ENCODE data around the gene PSMG4.
"Not testable (repeated sequence)": the region's sequence is repeated elsewhere in the genome, so short reads cannot be mapped to it uniquely, and the experiment has no call there.

Gene PSMG4

GRCh38 chr6:3230900-3231246 is 27.9 kb upstream of the PSMG4 start:
- DNase-seq, result no peak

GRCh38 chr6:3231247-3232016 is 27.3 kb upstream of the PSMG4 start:
- no peak for DNase-seq

- no peak for DNase-seq
Observed at GRCh38 chr6:3232017-3232945, 26.5 kb upstream of the PSMG4 start.

GRCh38 chr6:3233321-3233720 is 25.4 kb upstream of the PSMG4 start:
- DNase-seq, result no peak

- no peak for DNase-seq
Observed at GRCh38 chr6:3233904-3234303, 24.8 kb upstream of the PSMG4 start.

GRCh38 chr6:3235486-3235885 is 23.3 kb upstream of the PSMG4 start:
- no peak for DNase-seq

GRCh38 chr6:3236005-3236404 is 22.7 kb upstream of the PSMG4 start:
- DNase-seq, result no peak

- no peak for DNase-seq
Observed at GRCh38 chr6:3237761-3238662, 20.7 kb upstream of the PSMG4 start.

GRCh38 chr6:3239110-3239830 is 19.5 kb upstream of the PSMG4 start:
- no peak for DNase-seq

GRCh38 chr6:3240595-3240994 is 18.2 kb upstream of the PSMG4 start:
- DNase-seq, result no peak

- not testable (repeated sequence) for DNase-seq
Observed at GRCh38 chr6:3241745-3242144, 17.0 kb upstream of the PSMG4 start.

- DNase-seq, result no peak
Observed at GRCh38 chr6:3242768-3243167, 16.0 kb upstream of the PSMG4 start.

GRCh38 chr6:3244003-3244831 is 14.5 kb upstream of the PSMG4 start:
- DNase-seq, result no peak

GRCh38 chr6:3244832-3245161 is 13.9 kb upstream of the PSMG4 start:
- DNase-seq, result not testable (repeated sequence)

- no peak for DNase-seq
Observed at GRCh38 chr6:3245216-3245615, 13.5 kb upstream of the PSMG4 start.

- no peak for DNase-seq
Observed at GRCh38 chr6:3247255-3248146, 11.2 kb upstream of the PSMG4 start.

GRCh38 chr6:3249821-3250220 is 8.9 kb upstream of the PSMG4 start:
- no peak for DNase-seq

- DNase-seq, result no peak
Observed at GRCh38 chr6:3250231-3250675, 8.5 kb upstream of the PSMG4 start.

- peak; percentile 82 for DNase-seq
Observed at GRCh38 chr6:3251462-3252314, 7.1 kb upstream of the PSMG4 start.

Measured in stimulated activated CD4-positive, alpha-beta T cell treated with anti-CD3 and anti-CD28 coated beads, Interleukin-4, amount 100 ng/mL, for 1 hour (primary cell).